Pancreas (tissue), 8 donors: ENCODE measurements around the gene SIRT5. TPM values are rescaled to one million over a fixed set of nuclear protein-coding genes. Genes with fewer than 3 reads are reported as not detected.

Experiments used
- polyA plus RNA-seq, 2 donors: library from polyadenylated mRNA; stranded (reverse); fragments of 200-250 nt; gene quantifications; one replicate each; pipeline ENCODE4 v1.2.3, GENCODE V29; 2013
- total RNA-seq, 6 donors: library from RNA; stranded (reverse); fragmentation: NEBNext Ultra II Directional in 4 of 6; extraction: Animal tissue kit (Norgen Biotek cat#: 25700) in 4 of 6; gene quantifications; one replicate each; pipeline versions ENCODE4 v1.2.1 to v1.2.4, GENCODE V29; 2021 to 2023
- donor health status: healthy with polysubstance abuse.
- donor health status: DM: no; HTN: no; CAD: no; lungs with moderate emphysema.
- donor health status: DM: no; HTN: no; CAD: no.
- donor health status: Bipolar disorder and iron deficiency.
- donor health status: DM: yes; HTN: yes; CAD: no.
- donor health status: DM: no; HTN: no; CAD: no.
- donor health status: DM: no; HTN: no; CAD: no.
- donor health status: DM: yes; HTN: yes; CAD: no.

SIRT5 gene
- total and polyA plus RNA-seq, 8 donors, result 3.8 to 8.6 (median 4.9) TPM

Other genes with a start within 250 kb of the SIRT5 start
- 1 to 10 TPM; 3.3 to 8.4 (median 6.5) TPM for gene TBC1D7, start 246.1 kb upstream of the SIRT5 start, total RNA-seq
- 1 to 10 TPM; 6.4 to 7.8 TPM for gene TBC1D7, start 246.1 kb upstream of the SIRT5 start, polyA plus RNA-seq
- 1 to 10 TPM; 1.5 to 2.7 (median 2.1) TPM for gene GFOD1, start 87.0 kb upstream of the SIRT5 start, total RNA-seq
- 1 to 10 TPM; 1.4 to 2.2 TPM for gene GFOD1, start 87.0 kb upstream of the SIRT5 start, polyA plus RNA-seq
- 10 to 100 TPM; 22.9 to 35.3 (median 28.1) TPM for gene NOL7, start 40.7 kb downstream of the SIRT5 start, total RNA-seq
- gene NOL7, start 40.7 kb downstream of the SIRT5 start, polyA plus RNA-seq, result 10 to 100 TPM; 22.7 to 40.3 TPM
- 10 to 100 TPM; 13.3 to 22.2 (median 17.5) TPM for gene RANBP9, start 137.2 kb downstream of the SIRT5 start, total RNA-seq
- gene RANBP9, start 137.2 kb downstream of the SIRT5 start, polyA plus RNA-seq, result 10 to 100 TPM in 1 of 2 donors, 1 to 10 TPM in 1; 9.6 to 16.0 TPM
- 10 to 100 TPM; 10.7 to 14.5 (median 11.9) TPM for gene MCUR1, start 240.0 kb downstream of the SIRT5 start, total RNA-seq
- gene MCUR1, start 240.0 kb downstream of the SIRT5 start, polyA plus RNA-seq, result 10 to 100 TPM in 1 of 2 donors, 1 to 10 TPM in 1; 6.8 to 14.3 TPM